Osteoblast (primary cell): ENCODE data around the gene MGMT. TPM values are rescaled to one million over a fixed set of nuclear protein-coding genes. Genes with fewer than 3 reads are reported as not detected.

Experiments
- DNase-seq: peaks from one replicate; pipeline ENCODE4 v3.0.0; 2011; ENCODE audit warnings: low spot score, mixed read lengths; ENCODE audit not compliant: insufficient read length; ENCODE audit errors: missing footprints
- H2AFZ ChIP-seq: 2 replicates; pipeline ENCODE4 v1.6.0; 2011; ENCODE audit warnings: mild to moderate bottlenecking, low read length
- H3K27ac ChIP-seq: 2 replicates; pipeline ENCODE4 v1.5.1; 2011; ENCODE audit warnings: mild to moderate bottlenecking, low read depth, low read length, moderate library complexity
- H3K27me3 ChIP-seq: 2 replicates; pipeline ENCODE4 v1.6.0; 2012; ENCODE audit warnings: mild to moderate bottlenecking, control low read depth, inconsistent platforms, low read length, moderate library complexity; ENCODE audit not compliant: insufficient read depth
- H3K36me3 ChIP-seq: 2 replicates; pipeline ENCODE4 v1.5.1; 2011; ENCODE audit warnings: mild to moderate bottlenecking, low read length, control low read depth, moderate library complexity; ENCODE audit not compliant: insufficient read depth
- H3K4me1 ChIP-seq: 2 replicates; pipeline ENCODE4 v1.5.1; 2011; ENCODE audit warnings: mild to moderate bottlenecking, low read length, control low read depth, moderate library complexity; ENCODE audit not compliant: insufficient read depth
- H3K4me2 ChIP-seq: 2 replicates; pipeline ENCODE4 v1.6.0; 2011; ENCODE audit warnings: mild to moderate bottlenecking, low read length; ENCODE audit not compliant: insufficient read depth
- H3K4me3 ChIP-seq: fragments of 200-600 bp; sonication (generic); 3 replicates; pipeline ENCODE4 v1.5.1; 2012; ENCODE audit warnings: mild to moderate bottlenecking, low read length, inconsistent platforms; ENCODE audit not compliant: insufficient read depth
- H3K79me2 ChIP-seq: 2 replicates; pipeline ENCODE4 v1.6.0; 2012; ENCODE audit warnings: mild to moderate bottlenecking, low read length, control low read depth, inconsistent platforms; ENCODE audit not compliant: insufficient read depth
- H3K9me3 ChIP-seq: 2 replicates; pipeline ENCODE4 v1.5.1; 2011; ENCODE audit warnings: low read depth, low read length, control low read depth
- H4K20me1 ChIP-seq: 2 replicates; pipeline ENCODE4 v1.6.0; 2012; ENCODE audit warnings: mild to moderate bottlenecking, low read length, control low read depth; ENCODE audit not compliant: insufficient read depth
- total RNA-seq: library from RNA; depleted of rRNA; stranded (reverse); fragments of >200 nt; gene quantifications from 2 replicates; pipeline ENCODE4 v1.2.3, GENCODE V29; 2012
- TF ChIP-seq, protein P1 (sequence below): IDR thresholded peaks from 2 replicates; pipeline ENCODE4 v1.5.1; 2011; ENCODE audit warnings: mild to moderate bottlenecking, low read depth, low read length, moderate library complexity; ENCODE audit errors: extremely low read depth

MGMT gene
- total RNA-seq, 1 donor: 21.0 TPM

DNA sequence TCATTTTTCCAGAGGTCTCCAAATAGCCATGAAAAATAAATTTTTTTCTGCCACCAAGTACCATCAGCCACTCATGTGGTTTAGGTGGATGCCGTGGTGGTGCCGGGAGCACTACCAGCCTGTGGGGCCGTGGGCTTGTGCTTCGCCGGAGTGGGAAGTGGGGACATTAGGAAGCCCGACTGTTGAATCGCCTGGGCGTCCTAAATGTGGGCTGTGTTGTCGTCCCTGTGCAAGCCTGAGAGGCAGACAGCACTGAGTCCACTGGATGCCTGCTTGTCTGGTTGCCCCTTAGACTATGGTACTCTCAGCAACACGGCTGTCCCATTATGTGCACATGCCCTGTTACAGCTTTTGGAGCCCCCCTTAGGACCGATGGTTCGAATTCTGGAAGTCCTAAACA lies 59.9 kb downstream of the MGMT start:
- Histone ChIP-seq H3K27ac (no peak overlapping the region), H3K79me2 (no peaks in the 10 kb centered on the region), H3K9me3 (no peaks in the 10 kb centered on the region), H3K4me3 (no peak overlapping the region), H2AFZ (no peak overlapping the region), H3K27me3 (no peaks in the 10 kb centered on the region), H3K4me2 (no peak overlapping the region), H4K20me1 (peaks cover 38% of the 10 kb centered on the region), H3K36me3 (no peaks in the 10 kb centered on the region), H3K4me1 (peaks cover 13% of the 10 kb centered on the region)
- peak; percentile 47 for DNase-seq
- TF ChIP-seq, protein P1, sequence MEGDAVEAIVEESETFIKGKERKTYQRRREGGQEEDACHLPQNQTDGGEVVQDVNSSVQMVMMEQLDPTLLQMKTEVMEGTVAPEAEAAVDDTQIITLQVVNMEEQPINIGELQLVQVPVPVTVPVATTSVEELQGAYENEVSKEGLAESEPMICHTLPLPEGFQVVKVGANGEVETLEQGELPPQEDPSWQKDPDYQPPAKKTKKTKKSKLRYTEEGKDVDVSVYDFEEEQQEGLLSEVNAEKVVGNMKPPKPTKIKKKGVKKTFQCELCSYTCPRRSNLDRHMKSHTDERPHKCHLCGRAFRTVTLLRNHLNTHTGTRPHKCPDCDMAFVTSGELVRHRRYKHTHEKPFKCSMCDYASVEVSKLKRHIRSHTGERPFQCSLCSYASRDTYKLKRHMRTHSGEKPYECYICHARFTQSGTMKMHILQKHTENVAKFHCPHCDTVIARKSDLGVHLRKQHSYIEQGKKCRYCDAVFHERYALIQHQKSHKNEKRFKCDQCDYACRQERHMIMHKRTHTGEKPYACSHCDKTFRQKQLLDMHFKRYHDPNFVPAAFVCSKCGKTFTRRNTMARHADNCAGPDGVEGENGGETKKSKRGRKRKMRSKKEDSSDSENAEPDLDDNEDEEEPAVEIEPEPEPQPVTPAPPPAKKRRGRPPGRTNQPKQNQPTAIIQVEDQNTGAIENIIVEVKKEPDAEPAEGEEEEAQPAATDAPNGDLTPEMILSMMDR: no peak

DNA sequence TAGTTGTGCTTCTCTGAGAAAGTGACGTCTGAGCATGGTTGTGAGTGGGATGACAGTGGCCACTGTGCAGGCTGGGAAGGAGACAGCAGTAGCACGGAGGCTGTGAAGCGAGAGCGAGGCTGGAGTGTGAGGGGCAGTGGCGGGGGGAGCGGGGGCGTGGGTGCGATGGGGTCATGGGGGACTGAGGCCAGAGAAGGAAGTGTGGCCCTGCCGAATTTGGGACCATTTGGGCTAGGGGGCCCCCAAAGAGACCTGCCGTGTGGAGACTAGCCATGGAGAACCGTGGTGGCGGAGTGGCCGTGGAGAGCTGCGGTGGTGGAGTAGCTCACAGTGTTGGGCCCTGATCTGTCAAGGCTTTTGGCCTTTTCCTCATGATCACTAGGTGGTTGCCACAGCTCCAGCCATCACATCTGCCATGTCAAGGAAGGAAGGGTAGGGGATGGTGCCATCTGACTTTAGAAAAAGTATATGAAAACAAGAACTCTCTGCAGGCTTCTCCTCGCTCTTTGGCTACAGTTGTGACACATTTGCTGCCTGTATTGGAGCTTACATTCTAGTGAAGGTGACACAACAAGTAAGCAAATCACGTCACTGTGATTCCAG lies 61.4 kb downstream of the MGMT start:
- H3K4me2 ChIP-seq: no peak overlapping the region
- H2AFZ ChIP-seq: no peak overlapping the region
- DNase-seq: peak; percentile 30
- no peak overlapping the region for H3K4me3 ChIP-seq
- peaks cover under 1% of the 10 kb centered on the region for H3K27me3 ChIP-seq
- H3K4me1 ChIP-seq: peaks cover 23% of the 10 kb centered on the region
- H4K20me1 ChIP-seq: peaks cover 51% of the 10 kb centered on the region
- no peaks in the 10 kb centered on the region for H3K79me2 ChIP-seq
- H3K9me3 ChIP-seq: no peaks in the 10 kb centered on the region
- no peaks in the 10 kb centered on the region for H3K36me3 ChIP-seq
- no peak overlapping the region for H3K27ac ChIP-seq
- TF ChIP-seq, protein P1: no peak

DNA sequence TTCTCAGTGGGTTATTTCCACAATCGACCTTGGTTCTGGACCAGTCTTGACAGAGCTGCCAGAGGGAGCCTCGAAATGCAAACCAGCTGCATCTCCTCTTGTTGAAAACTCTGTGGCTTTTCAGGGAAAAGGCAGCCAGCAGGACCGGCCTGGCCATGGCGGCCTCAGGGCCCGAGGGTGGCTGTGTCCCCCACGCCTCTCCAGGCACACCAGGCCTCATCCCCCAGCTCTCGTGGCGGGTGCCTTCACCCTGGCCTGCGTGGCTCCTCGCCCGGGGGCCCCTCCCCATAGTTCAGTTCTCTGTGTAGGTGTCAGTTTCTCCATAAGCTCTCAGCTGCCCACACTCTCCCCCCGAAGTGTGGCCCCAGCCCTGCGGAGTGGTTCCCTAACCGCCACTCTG lies 63.5 kb downstream of the MGMT start:
- Histone ChIP-seq H2AFZ (no peak overlapping the region), H3K4me1 (peaks cover 18% of the 10 kb centered on the region), H3K9me3 (no peaks in the 10 kb centered on the region), H3K79me2 (no peaks in the 10 kb centered on the region), H4K20me1 (peaks cover 62% of the 10 kb centered on the region), H3K4me3 (no peak overlapping the region), H3K4me2 (no peak overlapping the region), H3K36me3 (no peaks in the 10 kb centered on the region), H3K27ac (no peak overlapping the region), H3K27me3 (peaks cover 7% of the 10 kb centered on the region)
- TF ChIP-seq, protein P1: no peak
- peak; percentile 60 for DNase-seq

DNA sequence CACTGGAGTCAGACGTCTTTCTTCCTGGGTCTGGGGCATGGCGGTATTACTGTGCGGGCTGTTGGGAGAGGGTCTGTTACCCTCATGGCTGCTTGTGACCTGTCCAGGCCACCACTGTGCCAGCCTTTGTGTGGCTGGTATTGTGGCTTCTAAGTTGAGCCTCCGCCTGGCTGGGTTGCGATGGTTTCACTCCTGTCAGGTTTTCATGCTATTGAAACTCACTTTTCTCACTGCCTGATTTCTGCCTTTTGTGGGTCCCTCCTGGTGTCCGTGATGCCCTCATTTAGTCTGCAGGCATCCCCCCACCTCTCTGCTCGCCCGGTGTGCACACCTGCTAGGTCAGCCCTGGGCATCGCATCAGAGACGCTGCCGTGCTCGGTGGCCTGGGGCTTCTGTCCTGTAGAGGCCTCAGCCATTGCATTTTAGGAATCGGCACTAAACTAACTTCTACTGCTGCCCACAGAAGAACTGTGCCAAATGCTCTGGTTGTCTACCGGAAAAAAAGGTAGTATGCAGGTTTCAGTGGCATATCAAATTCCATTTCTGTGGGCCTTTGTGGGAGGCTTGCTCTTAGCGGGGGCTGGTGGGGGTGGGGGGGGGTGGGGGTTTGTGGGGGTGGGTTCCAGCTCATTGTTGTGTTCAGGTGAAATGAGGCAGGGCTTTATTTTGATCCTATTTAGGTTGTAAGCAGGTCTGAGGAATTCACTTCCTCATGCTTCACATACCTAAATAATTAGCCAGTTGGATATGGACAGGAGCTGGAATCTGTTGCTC lies 64.3 kb downstream of the MGMT start:
- H3K27ac ChIP-seq: no peak overlapping the region
- peak overlapping the region; percentile 69 for H3K4me2 ChIP-seq
- peaks cover 13% of the 10 kb centered on the region for H3K4me1 ChIP-seq
- H3K79me2 ChIP-seq: no peaks in the 10 kb centered on the region
- TF ChIP-seq, protein P1: no peak
- peak; percentile 96 for DNase-seq
- H3K27me3 ChIP-seq: peaks cover 7% of the 10 kb centered on the region
- no peaks in the 10 kb centered on the region for H3K36me3 ChIP-seq
- no peak overlapping the region for H2AFZ ChIP-seq
- peaks cover 63% of the 10 kb centered on the region for H4K20me1 ChIP-seq
- H3K9me3 ChIP-seq: no peaks in the 10 kb centered on the region
- no peak overlapping the region for H3K4me3 ChIP-seq
